Thyroid gland (tissue), 4 donors: Measurements from ENCODE around the gene EPS8. TPM values are rescaled to one million over a fixed set of nuclear protein-coding genes. Genes with fewer than 3 reads are reported as not detected.

Experiments
- DNase-seq, 2 donors: peaks; one replicate each; pipeline ENCODE4 v3.0.0-alpha.2; 2019
- H3K27ac ChIP-seq, 3 donors: fragments of 200-600 bp; sonication (generic); 1 replicate in 2 of 3; 2 replicates in 1 of 3; pipeline ENCODE4 v1.5.1; 2016 to 2019; ENCODE audit warnings: mild to moderate bottlenecking in 1 of 3, moderate library complexity in 1 of 3
- H3K27me3 ChIP-seq: fragments of 200-600 bp; sonication (generic); one replicate; pipeline ENCODE4 v1.5.1; 2019
- H3K36me3 ChIP-seq, 2 donors: fragments of 200-600 bp; sonication (generic); one replicate each; pipeline ENCODE4 v1.5.1; 2016 to 2019
- H3K4me1 ChIP-seq, 2 donors: fragments of 200-600 bp; sonication (generic); one replicate each; pipeline ENCODE4 v1.5.1; 2017 to 2019
- H3K4me3 ChIP-seq, 3 donors: fragments of 200-600 bp; sonication (generic); replicated peaks in 1 of 3; 1 replicate in 2 of 3; 2 replicates in 1 of 3; pipeline ENCODE4 v1.5.1; 2016; ENCODE audit warnings: mild to moderate bottlenecking in 1 of 3
- H3K9me3 ChIP-seq: fragments of 200-600 bp; sonication (generic); one replicate; pipeline ENCODE4 v1.5.1; 2017
- CTCF ChIP-seq, 6 experiments: fragments of 200-600 bp in 3 of 6; fragments of 450-650 bp in 3 of 6; sonication (generic) in 3 of 6; IDR thresholded peaks; one replicate each; pipeline ENCODE4 v1.5.1; 2016 to 2019; ENCODE audit warnings: antibody characterized with exemption in 6 of 6, mild to moderate bottlenecking in 2 of 6, inconsistent platforms in 1 of 6, moderate library complexity in 1 of 6
- POLR2A ChIP-seq, 2 donors: fragments of 450-650 bp; IDR thresholded peaks; one replicate each; pipeline ENCODE4 v1.6.1; 2017; ENCODE audit warnings: antibody characterized with exemption in 2 of 2, mild to moderate bottlenecking in 2 of 2, moderate library complexity in 1 of 2
- WGBS, 2 donors: methylation state at CpG; one replicate each; pipeline ENCODE4 v1.1.5; 2017; 5-methylcytosine and 5-hydroxymethylcytosine counted together
- intact Hi-C: fragments of 100-400 bp; cut with DNase I; formaldehyde crosslinking; loops from one replicate; pipeline ENCODE4 v1.15.1; 2023
- total RNA-seq, 4 donors: library from RNA; depleted of rRNA; stranded (reverse); fragments of >200 nt; gene quantifications; one replicate each; pipeline ENCODE4 v1.2.3, GENCODE V29; 2016

EPS8 gene
- total RNA-seq, 4 donors from 2014 or later = 78.0 to 127 (median 110) TPM

- Histone ChIP-seq H3K27ac (peak overlapping the region in 1 of 3 donors; percentile 64), H3K9me3 (no peaks in the 10 kb centered on the region), H3K36me3 (no peaks in the 10 kb centered on the region), H3K27me3 (no peaks in the 10 kb centered on the region), H3K4me3 (no peak overlapping the region), H3K4me1 (peaks cover 12 to 23% of the 10 kb centered on the region in 2 donors)
- 79 to 84% methylated on average over 2 of the region's 2 CpGs for WGBS, 2 donors
- DNase-seq = no peak
- intact Hi-C loops = no loop called here
- TF ChIP-seq POLR2A (IDR thresholded peaks at IDR 0.05) (no peak), CTCF (IDR thresholded peaks at IDR 0.05) (no peak)
Observed at GRCh38 chr12:15697201-15697600, 92.0 kb downstream of the EPS8 start.

GRCh38 chr12:15693228-15693911 lies 95.8 kb downstream of the EPS8 start:
- H3K4me1 ChIP-seq = peaks cover 19 to 26% of the 10 kb centered on the region in 2 donors
- H3K27me3 ChIP-seq = no peaks in the 10 kb centered on the region
- H3K27ac ChIP-seq = no peak overlapping the region
- intact Hi-C loops = no loop called here
- TF ChIP-seq POLR2A (IDR thresholded peaks at IDR 0.05) = no peak
- no peak for TF ChIP-seq CTCF (IDR thresholded peaks at IDR 0.05)
- H3K4me3 ChIP-seq = no peak overlapping the region
- DNase-seq = no peak
- no peaks in the 10 kb centered on the region for H3K36me3 ChIP-seq
- 85 to 90% methylated on average over 2 of the region's 2 CpGs for WGBS, 2 donors
- no peaks in the 10 kb centered on the region for H3K9me3 ChIP-seq

- Histone ChIP-seq H3K4me3 (no peak overlapping the region), H3K9me3 (no peaks in the 10 kb centered on the region), H3K36me3 (no peaks in the 10 kb centered on the region), H3K4me1 (peaks cover 18 to 22% of the 10 kb centered on the region in 2 donors), H3K27ac (peak overlapping the region in 1 of 3 donors; percentile 34), H3K27me3 (no peaks in the 10 kb centered on the region)
- 82 to 86% methylated on average over 4 of the region's 4 CpGs for WGBS, 2 donors
- TF ChIP-seq POLR2A (IDR thresholded peaks at IDR 0.05) (no peak), CTCF (IDR thresholded peaks at IDR 0.05) (no peak)
- intact Hi-C loops = no loop called here
- DNase-seq = no peak
Observed at GRCh38 chr12:15691388-15691787, 97.8 kb downstream of the EPS8 start.

GRCh38 chr12:15690320-15690719 lies 98.9 kb downstream of the EPS8 start:
- Histone ChIP-seq H3K9me3 (no peaks in the 10 kb centered on the region), H3K36me3 (no peaks in the 10 kb centered on the region), H3K27me3 (no peaks in the 10 kb centered on the region), H3K27ac (no peak overlapping the region), H3K4me3 (no peak overlapping the region), H3K4me1 (peaks cover 14 to 22% of the 10 kb centered on the region in 2 donors)
- TF ChIP-seq POLR2A (IDR thresholded peaks at IDR 0.05) (no peak), CTCF (IDR thresholded peaks at IDR 0.05) (no peak)
- 75 to 78% methylated on average over 1 of the region's 1 CpG for WGBS, 2 donors
- DNase-seq = no peak
- intact Hi-C loops = no loop called here

GRCh38 chr12:15689751-15690191 lies 99.4 kb downstream of the EPS8 start:
- peaks cover 14 to 22% of the 10 kb centered on the region in 2 donors for H3K4me1 ChIP-seq
- DNase-seq = no peak
- TF ChIP-seq POLR2A (IDR thresholded peaks at IDR 0.05) = no peak
- TF ChIP-seq CTCF (IDR thresholded peaks at IDR 0.05) = no peak
- H3K27me3 ChIP-seq = no peaks in the 10 kb centered on the region
- no peaks in the 10 kb centered on the region for H3K36me3 ChIP-seq
- H3K4me3 ChIP-seq = no peak overlapping the region
- intact Hi-C loops = no loop called here
- 86 to 91% methylated on average over 4 of the region's 4 CpGs for WGBS, 2 donors
- H3K27ac ChIP-seq = peak overlapping the region in 1 of 3 donors; percentile 4
- H3K9me3 ChIP-seq = no peaks in the 10 kb centered on the region
